Panc1 (cell line): Measurements from ENCODE around the gene CCDC34. TPM values are rescaled to one million over a fixed set of nuclear protein-coding genes. Genes with fewer than 3 reads are reported as not detected.

Experiments
- ATAC-seq: fragments of 200-7000 bp; cut with Tn5 transposase; 2 replicates; pipeline ENCODE4 v1.9.1; 2020; ENCODE audit warnings: mild to moderate bottlenecking, moderate library complexity
- BruUV-seq: library from RNA; stranded (reverse); fragments of 400-500 nt; replicated peaks from 2 replicates; lab custom pipeline; 2021; lab: Mats Ljungman, UMichigan
- CTCF ChIA-PET: fragments of 300-600 bp; sonication (Branson Sonifier 250); formaldehyde crosslinking; loops from one replicate; lab custom pipeline; 2022; ENCODE audit warnings: antibody characterized with exemption; lab: Charles Lee
- POLR2A ChIA-PET: fragments of 300-600 bp; sonication (Branson Sonifier 250); formaldehyde crosslinking; loops from one replicate; lab custom pipeline; 2022; ENCODE audit warnings: antibody characterized with exemption; lab: Charles Lee
- DNase-seq: peaks from one replicate; pipeline ENCODE4 v3.0.0-alpha.2; 2010; ENCODE audit warnings: low read depth, low spot score
- H3K27ac ChIP-seq: 2 replicates; pipeline ENCODE4 v1.5.1; 2011; ENCODE audit warnings: mild to moderate bottlenecking, low read length, inconsistent platforms
- H3K27me3 ChIP-seq: fragments of 200-500 bp; sonication (Bioruptor generic); 2 replicates; pipeline ENCODE4 v1.6.0; 2014; ENCODE audit warnings: low read length, inconsistent platforms; ENCODE audit not compliant: control insufficient read depth, insufficient read depth
- H3K36me3 ChIP-seq: fragments of 200-500 bp; sonication (Bioruptor generic); 2 replicates; pipeline ENCODE4 v1.5.1; 2014; ENCODE audit warnings: inconsistent platforms, mild to moderate bottlenecking, low read length, moderate library complexity; ENCODE audit not compliant: control insufficient read depth, insufficient read depth
- H3K4me1 ChIP-seq: 2 replicates; pipeline ENCODE4 v1.5.1; 2011; ENCODE audit warnings: inconsistent platforms, mild to moderate bottlenecking, low read length, moderate library complexity; ENCODE audit not compliant: control insufficient read depth, insufficient read depth
- H3K4me3 ChIP-seq, 2 experiments: 2 replicates each; pipeline ENCODE4 v1.5.1; 2011 to 2012; ENCODE audit warnings: low read depth in 2 of 2, low read length in 2 of 2, mild to moderate bottlenecking in 2 of 2, inconsistent platforms in 1 of 2, moderate library complexity in 1 of 2
- H3K9me3 ChIP-seq: fragments of 200-500 bp; sonication (Bioruptor generic); 2 replicates; pipeline ENCODE4 v1.5.1; 2014; ENCODE audit warnings: low read depth, mild to moderate bottlenecking, inconsistent platforms, low read length, moderate library complexity; ENCODE audit not compliant: control insufficient read depth, insufficient read depth
- POLR2AphosphoS5 ChIP-seq: IDR thresholded peaks from 2 replicates; pipeline ENCODE4 v1.6.1; 2012; ENCODE audit warnings: mild to moderate bottlenecking, low read depth, low read length, moderate library complexity
- SIN3A ChIP-seq: IDR thresholded peaks from 2 replicates; pipeline ENCODE4 v1.6.1; 2012; ENCODE audit warnings: low read depth, mild to moderate bottlenecking, low read length, moderate library complexity, borderline replicate concordance; ENCODE audit not compliant: insufficient read depth
- TCF7L2 ChIP-seq: IDR thresholded peaks from 2 replicates; pipeline ENCODE4 v1.6.1; 2011; ENCODE audit warnings: mild to moderate bottlenecking, low read depth, low read length, inconsistent platforms
- in situ Hi-C: cut with HindIII; loops from 2 replicates; pipeline ENCODE4 v1.10.0; 2016; ENCODE audit warnings: low sequenced_read_pairs, low pct_unique_long_range_greater_than_20kb
- intact Hi-C: fragments of 100-400 bp; cut with micrococcal nuclease; formaldehyde crosslinking; loops from one replicate; pipeline ENCODE4 v1.10.0; 2022; ENCODE audit not compliant: unreplicated experiment
- total RNA-seq: library from RNA; stranded (reverse); gene quantifications from one replicate; pipeline ENCODE4 v1.2.1, GENCODE V29; 2021; ENCODE audit not compliant: unreplicated experiment
- TF ChIP-seq, protein P1 (sequence below): fragments of 450-650 bp; IDR thresholded peaks from 2 replicates; pipeline ENCODE4 v1.5.1; 2017; ENCODE audit warnings: mild to moderate bottlenecking
- TF ChIP-seq, protein P2 (sequence below), 2 experiments: IDR thresholded peaks; 2 replicates each; pipeline ENCODE4 v1.6.1; 2011 to 2012; ENCODE audit warnings: low read depth in 2 of 2, control low read depth in 1 of 2, low read length in 1 of 2, mild to moderate bottlenecking in 1 of 2, moderate library complexity in 1 of 2; ENCODE audit not compliant: insufficient read depth in 1 of 2

The CCDC34 gene
- total RNA-seq, 1 experiment from 2014 or later, result 28.3 TPM

DNA sequence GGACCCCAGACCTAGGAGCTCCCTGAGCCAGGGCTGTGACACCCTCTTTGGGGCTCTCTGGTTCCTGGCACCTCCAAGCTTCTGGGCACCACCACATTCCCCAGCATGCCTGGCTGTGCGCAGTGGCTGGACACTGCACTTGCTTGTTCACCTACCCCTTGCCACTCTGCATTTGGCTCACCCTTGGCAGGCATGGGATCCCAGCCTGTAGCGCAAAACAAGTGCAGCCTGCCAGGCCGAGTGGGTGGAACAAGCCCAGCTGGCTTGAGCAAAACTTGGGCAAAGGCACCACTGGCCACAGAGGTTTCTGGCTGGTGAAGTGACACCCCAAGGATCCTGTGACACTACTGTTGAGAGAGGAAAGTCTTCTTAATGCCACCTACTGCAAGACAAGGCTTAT is 57.3 kb downstream of the CCDC34 start:
- intact Hi-C loops (no loop called here), in situ Hi-C loops (no loop called here)
- no peak for TF ChIP-seq TCF7L2
- TF ChIP-seq, protein P1, sequence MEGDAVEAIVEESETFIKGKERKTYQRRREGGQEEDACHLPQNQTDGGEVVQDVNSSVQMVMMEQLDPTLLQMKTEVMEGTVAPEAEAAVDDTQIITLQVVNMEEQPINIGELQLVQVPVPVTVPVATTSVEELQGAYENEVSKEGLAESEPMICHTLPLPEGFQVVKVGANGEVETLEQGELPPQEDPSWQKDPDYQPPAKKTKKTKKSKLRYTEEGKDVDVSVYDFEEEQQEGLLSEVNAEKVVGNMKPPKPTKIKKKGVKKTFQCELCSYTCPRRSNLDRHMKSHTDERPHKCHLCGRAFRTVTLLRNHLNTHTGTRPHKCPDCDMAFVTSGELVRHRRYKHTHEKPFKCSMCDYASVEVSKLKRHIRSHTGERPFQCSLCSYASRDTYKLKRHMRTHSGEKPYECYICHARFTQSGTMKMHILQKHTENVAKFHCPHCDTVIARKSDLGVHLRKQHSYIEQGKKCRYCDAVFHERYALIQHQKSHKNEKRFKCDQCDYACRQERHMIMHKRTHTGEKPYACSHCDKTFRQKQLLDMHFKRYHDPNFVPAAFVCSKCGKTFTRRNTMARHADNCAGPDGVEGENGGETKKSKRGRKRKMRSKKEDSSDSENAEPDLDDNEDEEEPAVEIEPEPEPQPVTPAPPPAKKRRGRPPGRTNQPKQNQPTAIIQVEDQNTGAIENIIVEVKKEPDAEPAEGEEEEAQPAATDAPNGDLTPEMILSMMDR, result no peak
- TF ChIP-seq, protein P2, sequence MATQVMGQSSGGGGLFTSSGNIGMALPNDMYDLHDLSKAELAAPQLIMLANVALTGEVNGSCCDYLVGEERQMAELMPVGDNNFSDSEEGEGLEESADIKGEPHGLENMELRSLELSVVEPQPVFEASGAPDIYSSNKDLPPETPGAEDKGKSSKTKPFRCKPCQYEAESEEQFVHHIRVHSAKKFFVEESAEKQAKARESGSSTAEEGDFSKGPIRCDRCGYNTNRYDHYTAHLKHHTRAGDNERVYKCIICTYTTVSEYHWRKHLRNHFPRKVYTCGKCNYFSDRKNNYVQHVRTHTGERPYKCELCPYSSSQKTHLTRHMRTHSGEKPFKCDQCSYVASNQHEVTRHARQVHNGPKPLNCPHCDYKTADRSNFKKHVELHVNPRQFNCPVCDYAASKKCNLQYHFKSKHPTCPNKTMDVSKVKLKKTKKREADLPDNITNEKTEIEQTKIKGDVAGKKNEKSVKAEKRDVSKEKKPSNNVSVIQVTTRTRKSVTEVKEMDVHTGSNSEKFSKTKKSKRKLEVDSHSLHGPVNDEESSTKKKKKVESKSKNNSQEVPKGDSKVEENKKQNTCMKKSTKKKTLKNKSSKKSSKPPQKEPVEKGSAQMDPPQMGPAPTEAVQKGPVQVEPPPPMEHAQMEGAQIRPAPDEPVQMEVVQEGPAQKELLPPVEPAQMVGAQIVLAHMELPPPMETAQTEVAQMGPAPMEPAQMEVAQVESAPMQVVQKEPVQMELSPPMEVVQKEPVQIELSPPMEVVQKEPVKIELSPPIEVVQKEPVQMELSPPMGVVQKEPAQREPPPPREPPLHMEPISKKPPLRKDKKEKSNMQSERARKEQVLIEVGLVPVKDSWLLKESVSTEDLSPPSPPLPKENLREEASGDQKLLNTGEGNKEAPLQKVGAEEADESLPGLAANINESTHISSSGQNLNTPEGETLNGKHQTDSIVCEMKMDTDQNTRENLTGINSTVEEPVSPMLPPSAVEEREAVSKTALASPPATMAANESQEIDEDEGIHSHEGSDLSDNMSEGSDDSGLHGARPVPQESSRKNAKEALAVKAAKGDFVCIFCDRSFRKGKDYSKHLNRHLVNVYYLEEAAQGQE (IDR thresholded peaks at IDR 0.05; ENCODE audit: insufficient read depth in 1 of 2, low read depth in 2 of 2, low read length in 1 of 2), result no peak
- no peak for TF ChIP-seq POLR2AphosphoS5
- no peak for TF ChIP-seq SIN3A
- no peak overlapping the region for H3K27ac ChIP-seq
- H3K27me3 ChIP-seq, result no peaks in the 10 kb centered on the region
- no peak overlapping the region for H3K4me3 ChIP-seq
- ATAC-seq (no peak), DNase-seq (no peak)
- H3K36me3 ChIP-seq, result no peaks in the 10 kb centered on the region
- CTCF ChIA-PET, result interaction anchor here (0.8 kb wide), 1 partner anchor 9 kb away, joined by 3 read pairs; no protein-coding TSS in a partner anchor
- 0 out of 2 replicates have a peak, but pooled peaks cover 2% of the 10 kb centered on the region for H3K9me3 ChIP-seq
- H3K4me1 ChIP-seq, result no peaks in the 10 kb centered on the region
- no TSS peak for BruUV-seq
- POLR2A ChIA-PET, result no interaction called here

DNA sequence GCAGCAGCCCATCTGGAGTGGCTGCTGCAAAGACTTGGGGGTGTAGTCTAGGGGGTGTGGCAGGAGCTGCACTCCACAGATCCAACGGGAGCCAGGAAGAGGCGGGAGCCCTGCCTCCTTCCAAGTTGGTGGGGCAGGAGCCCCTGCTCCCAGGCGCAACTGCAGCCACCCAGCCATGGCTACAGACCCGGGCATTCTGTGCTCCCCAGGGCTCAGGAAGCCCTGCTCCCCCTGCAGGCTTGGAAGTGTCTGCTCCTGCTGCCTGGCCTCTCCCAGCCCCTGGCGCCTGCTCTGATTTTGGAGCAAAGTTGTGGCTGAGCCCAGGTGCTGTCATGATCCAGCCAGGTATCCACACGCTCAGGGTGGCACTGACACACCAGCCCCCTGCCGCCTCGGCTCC is 58.5 kb downstream of the CCDC34 start:
- no peak overlapping the region for H3K4me3 ChIP-seq
- no peaks in the 10 kb centered on the region for H3K27me3 ChIP-seq
- no peak for TF ChIP-seq SIN3A
- TF ChIP-seq, protein P2 (IDR thresholded peaks at IDR 0.05; ENCODE audit: insufficient read depth in 1 of 2, low read depth in 2 of 2, low read length in 1 of 2), result no peak
- TF ChIP-seq POLR2AphosphoS5, result no peak
- TF ChIP-seq TCF7L2, result no peak
- TF ChIP-seq, protein P1, result no peak
- H3K36me3 ChIP-seq, result no peaks in the 10 kb centered on the region
- no TSS peak for BruUV-seq
- CTCF ChIA-PET, result no interaction called here
- intact Hi-C loops (no loop called here), in situ Hi-C loops (no loop called here)
- POLR2A ChIA-PET, result no interaction called here
- no peak overlapping the region for H3K27ac ChIP-seq
- ATAC-seq (no peak), DNase-seq (no peak)
- no peaks in the 10 kb centered on the region for H3K4me1 ChIP-seq
- H3K9me3 ChIP-seq, result 0 out of 2 replicates have a peak, but pooled peaks cover 2% of the 10 kb centered on the region
